Prostate gland (tissue), 2 donors: ENCODE measurements around the gene S100PBP. TPM values are rescaled to one million over a fixed set of nuclear protein-coding genes. Genes with fewer than 3 reads are reported as not detected.

Experiments
- DNase-seq: peaks from one replicate; pipeline ENCODE4 v3.0.0-alpha.2; 2019; ENCODE audit warnings: low spot score
- H3K27ac ChIP-seq, 2 donors: fragments of 200-600 bp; sonication (generic); 2 replicates each; pipeline ENCODE4 v1.5.1; 2017 to 2019
- H3K27me3 ChIP-seq: fragments of 200-600 bp; sonication (generic); replicated peaks from 2 replicates; pipeline ENCODE4 v1.5.1; 2019; ENCODE audit not compliant: insufficient read depth
- H3K36me3 ChIP-seq, 2 donors: fragments of 200-600 bp; sonication (generic); 1 replicate in 1 of 2; 2 replicates in 1 of 2; pipeline versions ENCODE4 v1.5.1 to v1.8.1; 2017 to 2019
- H3K4me1 ChIP-seq: fragments of 200-600 bp; sonication (generic); replicated peaks from 2 replicates; pipeline ENCODE4 v1.5.1; 2019
- H3K4me3 ChIP-seq, 2 donors: fragments of 200-600 bp; sonication (generic); 2 replicates each; pipeline ENCODE4 v1.5.1; 2017 to 2019
- H3K9me3 ChIP-seq: fragments of 200-600 bp; sonication (generic); 2 replicates; pipeline ENCODE4 v1.5.1; 2017
- POLR2A ChIP-seq: fragments of 450-650 bp; IDR thresholded peaks from one replicate; pipeline ENCODE4 v1.6.1; 2016; ENCODE audit warnings: antibody characterized with exemption, mild to moderate bottlenecking
- POLR2AphosphoS5 ChIP-seq: sonication (generic); formaldehyde crosslinking; IDR thresholded peaks from one replicate; pipeline ENCODE4 v1.6.1; 2017; ENCODE audit warnings: antibody characterized with exemption
- WGBS: methylation state at CpG from one replicate; pipeline ENCODE4 v1.1.5; 2018; 5-methylcytosine and 5-hydroxymethylcytosine counted together
- intact Hi-C: fragments of 100-400 bp; cut with DNase I; formaldehyde crosslinking; loops from one replicate; pipeline ENCODE4 v1.14.2; 2022
- total RNA-seq, 2 donors: library from RNA; depleted of rRNA; stranded (reverse); fragments of >200 nt; gene quantifications; one replicate each; pipeline ENCODE4 v1.1.0, GENCODE V29; 2016
- TF ChIP-seq, protein P1 (sequence below), 4 experiments: fragments of 200-600 bp in 2 of 4; fragments of 450-650 bp in 2 of 4; sonication (generic) in 2 of 4; IDR thresholded peaks; 1 replicate in 3 of 4; 2 replicates in 1 of 4; pipeline ENCODE4 v1.5.1; 2016 to 2019; ENCODE audit warnings: antibody characterized with exemption in 4 of 4, mild to moderate bottlenecking in 2 of 4, moderate library complexity in 2 of 4

The S100PBP gene
- total RNA-seq, 2 donors from 2014 or later = 27.1 to 72.5 TPM

DNA sequence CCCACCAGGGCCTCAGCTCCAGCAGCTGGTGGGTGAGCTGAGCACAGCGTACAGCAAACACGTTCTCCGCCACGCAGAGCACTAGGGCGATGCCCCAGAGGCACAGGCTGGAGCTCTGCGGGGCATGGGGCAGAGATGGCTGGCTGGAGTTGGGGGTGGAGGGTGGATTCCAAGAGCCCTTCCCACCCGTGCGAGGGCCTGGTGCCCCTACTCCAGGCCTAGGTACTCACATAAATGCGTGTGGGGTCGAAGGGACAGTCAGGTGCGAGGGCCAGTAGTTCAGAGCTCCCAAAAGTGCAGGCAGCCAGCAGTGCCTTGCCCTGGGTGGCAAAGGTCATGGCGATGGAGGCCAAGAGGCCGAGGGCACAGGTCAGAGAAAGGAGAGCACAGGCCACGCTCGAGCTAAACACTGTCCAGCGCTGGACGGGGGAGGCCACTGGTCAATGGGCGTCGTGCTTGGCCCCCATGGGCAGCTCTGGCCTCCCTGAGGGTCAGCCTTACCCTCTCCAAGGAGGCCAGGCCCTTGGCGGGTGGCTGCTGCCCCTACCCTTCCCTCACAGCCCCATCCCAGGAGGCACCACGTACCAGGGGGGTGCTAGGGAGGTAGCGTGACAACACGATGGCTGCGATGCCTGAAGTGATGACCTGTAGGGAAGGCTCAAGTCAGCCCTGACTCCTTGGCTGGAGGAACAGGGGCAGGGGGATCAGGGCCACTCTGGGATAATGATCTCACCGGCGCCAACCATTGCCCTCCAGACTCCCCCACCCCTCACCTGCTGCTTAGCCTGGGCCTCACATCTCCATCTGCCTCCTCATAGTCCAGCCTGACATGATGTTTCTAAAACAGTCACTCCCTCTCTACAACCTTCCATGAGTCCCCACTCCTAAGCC, 78.1 kb downstream of the S100PBP start:
- DNase-seq = no peak

DNA sequence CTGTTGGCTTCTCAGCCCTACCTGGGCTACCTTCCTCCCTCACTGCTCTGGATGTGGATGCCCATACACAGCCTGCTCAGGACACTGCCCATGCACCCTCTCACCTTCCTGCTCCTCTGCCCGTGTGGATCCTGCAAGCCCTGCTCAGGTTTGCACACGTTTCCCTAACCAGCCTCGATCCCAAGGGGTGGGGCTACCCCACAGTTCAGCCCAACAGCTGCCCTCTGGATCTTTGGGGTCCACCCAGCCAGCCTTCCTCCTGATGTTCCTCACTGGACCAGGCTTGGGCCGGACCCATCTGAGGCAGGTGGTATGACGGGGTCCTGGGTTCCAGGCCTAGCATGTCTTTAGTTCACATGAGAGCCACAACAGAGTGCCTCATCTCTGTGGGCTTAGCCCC, 79.0 kb downstream of the S100PBP start:
- WGBS = 74% methylated on average over 5 of the region's 5 CpGs
- intact Hi-C loops = no loop called here
- Histone ChIP-seq H3K9me3 (no peaks in the 10 kb centered on the region), H3K27me3 (no peaks in the 10 kb centered on the region), H3K4me3 (no peak overlapping the region), H3K36me3 (no peaks in the 10 kb centered on the region), H3K27ac (no peak overlapping the region), H3K4me1 (no peaks in the 10 kb centered on the region)
- TF ChIP-seq POLR2AphosphoS5 (no peak), POLR2A (no peak)
- TF ChIP-seq, protein P1, sequence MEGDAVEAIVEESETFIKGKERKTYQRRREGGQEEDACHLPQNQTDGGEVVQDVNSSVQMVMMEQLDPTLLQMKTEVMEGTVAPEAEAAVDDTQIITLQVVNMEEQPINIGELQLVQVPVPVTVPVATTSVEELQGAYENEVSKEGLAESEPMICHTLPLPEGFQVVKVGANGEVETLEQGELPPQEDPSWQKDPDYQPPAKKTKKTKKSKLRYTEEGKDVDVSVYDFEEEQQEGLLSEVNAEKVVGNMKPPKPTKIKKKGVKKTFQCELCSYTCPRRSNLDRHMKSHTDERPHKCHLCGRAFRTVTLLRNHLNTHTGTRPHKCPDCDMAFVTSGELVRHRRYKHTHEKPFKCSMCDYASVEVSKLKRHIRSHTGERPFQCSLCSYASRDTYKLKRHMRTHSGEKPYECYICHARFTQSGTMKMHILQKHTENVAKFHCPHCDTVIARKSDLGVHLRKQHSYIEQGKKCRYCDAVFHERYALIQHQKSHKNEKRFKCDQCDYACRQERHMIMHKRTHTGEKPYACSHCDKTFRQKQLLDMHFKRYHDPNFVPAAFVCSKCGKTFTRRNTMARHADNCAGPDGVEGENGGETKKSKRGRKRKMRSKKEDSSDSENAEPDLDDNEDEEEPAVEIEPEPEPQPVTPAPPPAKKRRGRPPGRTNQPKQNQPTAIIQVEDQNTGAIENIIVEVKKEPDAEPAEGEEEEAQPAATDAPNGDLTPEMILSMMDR (IDR thresholded peaks at IDR 0.05) = no peak
- no peak for DNase-seq

More for the DNA sequence above, 78.1 kb downstream of the S100PBP start:
- intact Hi-C loops = no loop called here
- no peak for TF ChIP-seq POLR2A
- no peak for TF ChIP-seq POLR2AphosphoS5
- TF ChIP-seq, protein P1 (IDR thresholded peaks at IDR 0.05) = no peak
- 90% methylated on average over 26 of the region's 26 CpGs for WGBS
- no peaks in the 10 kb centered on the region for H3K4me1 ChIP-seq
- no peak overlapping the region for H3K27ac ChIP-seq
- H3K4me3 ChIP-seq = no peak overlapping the region
- no peaks in the 10 kb centered on the region for H3K36me3 ChIP-seq
- H3K9me3 ChIP-seq = no peaks in the 10 kb centered on the region
- no peaks in the 10 kb centered on the region for H3K27me3 ChIP-seq

DNA sequence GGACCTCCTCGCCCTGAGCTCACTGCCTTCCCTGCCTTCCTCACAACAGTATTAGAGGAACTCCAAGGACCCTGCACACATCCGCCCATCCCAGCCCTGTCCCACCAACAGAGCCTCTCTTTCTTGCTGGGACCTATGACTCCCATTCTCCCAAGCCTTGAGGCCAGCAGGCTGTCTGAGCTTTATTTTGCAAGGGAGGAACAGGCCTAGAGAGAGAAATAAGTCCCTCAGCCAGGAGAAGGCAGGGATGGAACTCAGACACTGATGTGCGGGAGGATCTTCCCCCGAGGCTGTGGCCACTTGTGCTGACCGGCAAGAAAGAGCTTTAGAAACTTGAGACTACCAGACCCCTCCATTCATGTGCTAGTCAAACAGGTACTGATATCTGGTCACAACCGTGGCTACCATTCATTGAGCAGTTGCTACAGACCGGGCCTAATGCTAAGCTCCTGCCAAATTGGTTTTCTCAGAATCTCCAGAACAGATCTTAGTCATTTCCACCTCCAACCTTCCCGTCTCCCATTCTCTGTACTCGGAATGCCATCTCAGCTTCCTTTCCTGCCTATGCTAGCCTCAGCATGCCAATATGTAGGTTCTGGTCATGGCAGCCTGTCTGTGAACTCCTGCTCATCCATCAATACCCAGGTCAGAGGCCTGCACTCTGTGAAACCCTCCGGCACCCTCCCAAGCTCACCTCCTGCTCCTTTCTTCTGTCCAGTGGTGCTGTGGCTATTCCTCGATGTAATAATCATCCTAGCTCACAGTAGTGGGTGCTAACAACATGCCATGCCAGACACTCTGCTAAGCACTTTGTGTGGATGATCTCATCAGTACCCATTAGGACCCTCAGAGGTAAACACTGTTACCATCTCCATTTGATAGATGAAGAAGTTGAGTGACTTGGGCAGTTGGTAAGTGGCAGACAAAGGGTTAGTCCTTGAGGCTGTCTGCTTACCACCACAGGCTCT, 79.9 kb downstream of the S100PBP start:
- no peaks in the 10 kb centered on the region for H3K36me3 ChIP-seq
- intact Hi-C loops = no loop called here
- H3K9me3 ChIP-seq = no peaks in the 10 kb centered on the region
- TF ChIP-seq, protein P1 (IDR thresholded peaks at IDR 0.05) = no peak
- TF ChIP-seq POLR2A = no peak
- TF ChIP-seq POLR2AphosphoS5 = no peak
- no peak for DNase-seq
- H3K27ac ChIP-seq = no peak overlapping the region
- 79% methylated on average over 11 of the region's 11 CpGs for WGBS
- no peaks in the 10 kb centered on the region for H3K27me3 ChIP-seq
- no peak overlapping the region for H3K4me3 ChIP-seq
- no peaks in the 10 kb centered on the region for H3K4me1 ChIP-seq

DNA sequence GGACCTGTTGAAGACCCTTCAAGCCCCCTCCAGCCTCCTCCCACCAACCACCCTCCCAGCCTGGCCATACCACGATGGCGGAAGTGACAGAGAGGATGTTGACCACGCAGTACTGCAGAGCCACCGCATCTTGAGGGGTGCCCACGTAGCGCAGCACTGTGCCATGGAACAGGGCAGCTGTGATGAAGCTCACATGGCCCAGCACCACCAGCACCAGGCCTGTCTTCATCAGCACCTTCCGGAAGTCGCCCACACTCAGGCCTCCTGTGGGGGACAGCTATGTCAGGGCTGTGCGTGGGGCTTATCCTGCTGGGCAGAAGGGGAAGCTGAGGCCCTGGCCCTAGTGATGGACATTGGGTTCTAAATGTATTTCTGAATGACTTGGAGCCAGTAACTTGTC, 80.6 kb downstream of the S100PBP start:
- H3K36me3 ChIP-seq = no peaks in the 10 kb centered on the region
- H3K4me3 ChIP-seq = no peak overlapping the region
- no peak overlapping the region for H3K27ac ChIP-seq
- no peaks in the 10 kb centered on the region for H3K9me3 ChIP-seq
- TF ChIP-seq POLR2AphosphoS5 (no peak), POLR2A (no peak)
- TF ChIP-seq, protein P1 (IDR thresholded peaks at IDR 0.05) = no peak
- WGBS = 92% methylated on average over 9 of the region's 9 CpGs
- no peaks in the 10 kb centered on the region for H3K27me3 ChIP-seq
- DNase-seq = no peak
- no peaks in the 10 kb centered on the region for H3K4me1 ChIP-seq
- intact Hi-C loops = no loop called here
